Measurements from ENCODE around the gene EEFSEC. TPM values are rescaled to one million over a fixed set of nuclear protein-coding genes. Genes with fewer than 3 reads are reported as not detected.
A peak's percentile ranks its signal among the peaks of the same experiment; 100 is the strongest.

Gene EEFSEC
- total and polyA plus RNA-seq, 4 donors, result 9.8 to 20.1 (median 11.6) TPM

GRCh38 chr3:128317101-128317697, 163.9 kb downstream of the EEFSEC start:
- H3K36me3 ChIP-seq (ENCODE audit: control insufficient read depth in 4 of 4, insufficient read depth in 4 of 4, low read length in 4 of 4), result peaks cover 0 to 7% (median 4%) of the 10 kb centered on the region in 4 donors
- peaks cover 0 to 16% (median 9%) of the 10 kb centered on the region in 5 donors for H3K4me1 ChIP-seq (ENCODE audit: control insufficient read depth in 5 of 5, insufficient read depth in 5 of 5, low read length in 5 of 5)
- no peak overlapping the region for H3K9ac ChIP-seq (ENCODE audit: insufficient read depth in 1 of 2, low read length in 2 of 2)
- TF ChIP-seq CTCF (IDR thresholded peaks at IDR 0.05; ENCODE audit: control extremely low read depth, extremely low read depth), result no peak
- DNase-seq (peak in 1 of 3 donors; percentile 38), ATAC-seq (ENCODE audit: insufficient read depth, low FRiP score) (no peak)
- H3K27me3 ChIP-seq (ENCODE audit: control insufficient read depth in 3 of 3, insufficient read depth in 3 of 3, low read length in 2 of 3), result no peaks in the 10 kb centered on the region
- peaks cover 0 to 4% (median 0%) of the 10 kb centered on the region in 4 donors for H3K9me3 ChIP-seq (ENCODE audit: control insufficient read depth in 4 of 4, insufficient read depth in 3 of 4, low read length in 3 of 4)
- H3K4me3 ChIP-seq, result no peak overlapping the region
- 84 to 91% methylated on average over 17 of the region's 17 CpGs for WGBS, 2 donors
- no peak overlapping the region for H3K27ac ChIP-seq (ENCODE audit: low read depth in 1 of 2, low read length in 1 of 2)

DNA sequence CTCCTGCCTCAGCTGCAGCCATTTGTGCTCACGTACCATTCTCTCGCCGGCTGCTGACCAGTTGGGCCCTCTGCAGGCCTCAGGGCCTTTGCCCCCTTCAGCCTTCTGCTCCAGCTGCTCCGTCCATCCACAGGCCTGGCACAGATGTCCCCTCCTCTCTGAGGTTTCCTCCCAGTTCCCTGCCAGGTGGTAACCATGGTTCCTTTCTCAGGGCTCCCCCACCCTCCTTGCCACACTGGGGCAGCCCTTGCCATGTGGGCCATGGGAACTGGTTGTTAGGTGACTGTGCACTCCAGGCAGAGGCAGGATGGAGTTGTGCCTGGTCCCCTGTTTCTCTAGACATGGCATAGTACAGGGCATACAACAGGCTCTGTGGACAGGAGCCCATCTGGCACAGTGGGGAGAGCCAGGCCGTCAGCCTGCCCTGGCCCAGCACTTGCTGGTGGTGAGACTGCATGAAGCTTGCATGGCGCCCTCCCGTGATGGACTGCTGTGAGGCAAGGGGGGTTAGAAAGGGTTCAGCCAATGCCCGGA, 164.5 kb downstream of the EEFSEC start:
- TF ChIP-seq CTCF (IDR thresholded peaks at IDR 0.05; ENCODE audit: control extremely low read depth, extremely low read depth), result no peak
- no peak overlapping the region for H3K9ac ChIP-seq (ENCODE audit: insufficient read depth in 1 of 2, low read length in 2 of 2)
- WGBS, 2 donors, result 89 to 93% methylated on average over 8 of the region's 8 CpGs
- H3K9me3 ChIP-seq (ENCODE audit: control insufficient read depth in 4 of 4, insufficient read depth in 3 of 4, low read length in 3 of 4), result peaks cover 0 to 4% (median 0%) of the 10 kb centered on the region in 4 donors
- DNase-seq, result no peak
- no peaks in the 10 kb centered on the region for H3K27me3 ChIP-seq (ENCODE audit: control insufficient read depth in 3 of 3, insufficient read depth in 3 of 3, low read length in 2 of 3)
- H3K36me3 ChIP-seq (ENCODE audit: control insufficient read depth in 4 of 4, insufficient read depth in 4 of 4, low read length in 4 of 4), result peaks cover 0 to 7% (median 4%) of the 10 kb centered on the region in 4 donors
- no peak overlapping the region for H3K4me3 ChIP-seq
- no peak overlapping the region for H3K27ac ChIP-seq (ENCODE audit: low read depth in 1 of 2, low read length in 1 of 2)
- peaks cover 0 to 16% (median 9%) of the 10 kb centered on the region in 5 donors for H3K4me1 ChIP-seq (ENCODE audit: control insufficient read depth in 5 of 5, insufficient read depth in 5 of 5, low read length in 5 of 5)
- ATAC-seq (ENCODE audit: insufficient read depth, low FRiP score), result no peak

- H3K4me1 ChIP-seq (ENCODE audit: control insufficient read depth in 5 of 5, insufficient read depth in 5 of 5, low read length in 5 of 5), result peaks cover 0 to 19% (median 9%) of the 10 kb centered on the region in 5 donors
- peaks cover 0 to 2% (median 0%) of the 10 kb centered on the region in 4 donors for H3K9me3 ChIP-seq (ENCODE audit: control insufficient read depth in 4 of 4, insufficient read depth in 3 of 4, low read length in 3 of 4)
- peaks cover 0 to 7% (median 4%) of the 10 kb centered on the region in 4 donors for H3K36me3 ChIP-seq (ENCODE audit: control insufficient read depth in 4 of 4, insufficient read depth in 4 of 4, low read length in 4 of 4)
- H3K27me3 ChIP-seq (ENCODE audit: control insufficient read depth in 3 of 3, insufficient read depth in 3 of 3, low read length in 2 of 3), result no peaks in the 10 kb centered on the region
- no peak overlapping the region for H3K4me3 ChIP-seq
- no peak for TF ChIP-seq CTCF (IDR thresholded peaks at IDR 0.05; ENCODE audit: control extremely low read depth, extremely low read depth)
- 95 to 98% methylated on average over 11 of the region's 11 CpGs for WGBS, 2 donors
- DNase-seq, result no peak
- no peak overlapping the region for H3K27ac ChIP-seq (ENCODE audit: low read depth in 1 of 2, low read length in 1 of 2)
- no peak overlapping the region for H3K9ac ChIP-seq (ENCODE audit: insufficient read depth in 1 of 2, low read length in 2 of 2)
- no peak for ATAC-seq (ENCODE audit: insufficient read depth, low FRiP score)
These were observed 165.1 kb downstream of the EEFSEC start for GRCh38 chr3:128318275-128318941.

Data from lung (tissue), 12 donors.